RPMI7951 (cell line): ENCODE results near the gene GAL3ST2. TPM values are rescaled to one million over a fixed set of nuclear protein-coding genes. Genes with fewer than 3 reads are reported as not detected.
"Not testable (repeated sequence)": the region's sequence is repeated elsewhere in the genome, so short reads cannot be mapped to it uniquely, and the experiment has no call there.

Source experiments
- DNase-seq: peaks from one replicate; pipeline ENCODE4 v3.0.0-alpha.2; 2012; ENCODE audit warnings: low read depth
- total RNA-seq: library from RNA; depleted of rRNA; stranded (reverse); fragments of >200 nt; shearing (Covaris generic); gene quantifications from 2 replicates; pipeline ENCODE4 v1.2.3, GENCODE V29; 2014

Gene GAL3ST2
- total RNA-seq, 1 experiment from 2014 or later: not detected

GRCh38 chr2:241768850-241769249 lies 7.8 kb upstream of the GAL3ST2 start:
- no peak for DNase-seq

DNA sequence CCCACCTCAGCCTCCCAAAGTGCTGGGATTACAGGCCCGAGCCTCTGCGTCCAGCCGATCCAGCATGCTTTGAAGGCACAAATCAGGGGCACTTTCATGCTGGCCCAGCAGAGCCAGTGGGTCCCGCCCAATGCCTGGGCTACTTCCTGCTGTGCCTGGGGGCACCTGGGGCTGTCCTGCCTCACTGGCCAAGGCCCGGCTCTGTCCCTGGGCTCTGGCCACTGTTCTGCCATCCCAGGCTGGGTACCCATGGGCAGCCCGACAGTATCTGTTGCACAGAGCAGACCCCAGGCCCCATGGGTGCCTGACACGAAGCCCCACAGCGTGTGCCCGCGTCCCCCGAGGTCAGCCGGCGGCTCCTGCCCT lies 6.8 kb upstream of the GAL3ST2 start:
- DNase-seq: no peak

GRCh38 chr2:241770185-241770935 lies 6.3 kb upstream of the GAL3ST2 start:
- no peak for DNase-seq

GRCh38 chr2:241770936-241771285 lies 5.7 kb upstream of the GAL3ST2 start:
- DNase-seq: no peak

DNA sequence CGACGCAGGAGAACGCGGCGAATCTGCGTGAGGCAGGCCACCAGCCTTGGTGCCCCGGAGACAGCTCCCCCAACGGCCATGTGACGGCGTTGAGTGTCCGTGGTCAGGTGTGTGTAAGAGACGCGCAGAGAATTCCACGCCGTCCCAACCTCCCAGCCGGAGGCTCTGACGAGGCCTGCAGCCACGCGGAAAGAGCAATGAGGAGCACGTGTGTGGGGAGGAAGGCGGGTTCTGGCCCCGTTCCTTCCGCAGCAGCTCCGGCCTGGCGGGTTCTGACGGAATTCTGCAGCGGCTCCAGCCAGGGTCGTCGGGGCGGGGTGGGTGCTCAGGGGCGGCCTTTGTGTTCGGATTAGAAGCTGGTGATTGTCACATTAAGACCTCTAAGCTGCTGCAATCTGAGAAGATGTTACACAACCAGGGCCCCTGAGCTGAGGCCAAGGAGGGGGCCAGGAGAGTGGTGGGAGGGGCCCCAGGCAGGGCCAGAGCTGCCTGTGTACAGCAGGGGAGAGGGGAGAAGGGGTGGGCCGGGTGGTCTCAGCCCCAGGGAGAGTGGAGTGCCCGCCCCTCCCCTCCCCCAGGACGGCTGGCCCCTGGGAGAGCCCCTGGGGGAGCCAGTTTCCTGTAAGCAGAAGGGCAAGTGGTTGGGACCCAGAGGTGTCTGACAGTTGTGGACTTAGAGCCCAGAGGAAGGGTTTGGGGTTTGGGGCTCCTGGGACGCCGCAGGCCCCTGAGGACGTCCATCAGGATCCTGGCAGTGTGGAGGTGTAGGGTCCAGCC lies 5.1 kb upstream of the GAL3ST2 start:
- no peak for DNase-seq

GRCh38 chr2:241772063-241772499 lies 4.5 kb upstream of the GAL3ST2 start:
- DNase-seq: no peak

DNA sequence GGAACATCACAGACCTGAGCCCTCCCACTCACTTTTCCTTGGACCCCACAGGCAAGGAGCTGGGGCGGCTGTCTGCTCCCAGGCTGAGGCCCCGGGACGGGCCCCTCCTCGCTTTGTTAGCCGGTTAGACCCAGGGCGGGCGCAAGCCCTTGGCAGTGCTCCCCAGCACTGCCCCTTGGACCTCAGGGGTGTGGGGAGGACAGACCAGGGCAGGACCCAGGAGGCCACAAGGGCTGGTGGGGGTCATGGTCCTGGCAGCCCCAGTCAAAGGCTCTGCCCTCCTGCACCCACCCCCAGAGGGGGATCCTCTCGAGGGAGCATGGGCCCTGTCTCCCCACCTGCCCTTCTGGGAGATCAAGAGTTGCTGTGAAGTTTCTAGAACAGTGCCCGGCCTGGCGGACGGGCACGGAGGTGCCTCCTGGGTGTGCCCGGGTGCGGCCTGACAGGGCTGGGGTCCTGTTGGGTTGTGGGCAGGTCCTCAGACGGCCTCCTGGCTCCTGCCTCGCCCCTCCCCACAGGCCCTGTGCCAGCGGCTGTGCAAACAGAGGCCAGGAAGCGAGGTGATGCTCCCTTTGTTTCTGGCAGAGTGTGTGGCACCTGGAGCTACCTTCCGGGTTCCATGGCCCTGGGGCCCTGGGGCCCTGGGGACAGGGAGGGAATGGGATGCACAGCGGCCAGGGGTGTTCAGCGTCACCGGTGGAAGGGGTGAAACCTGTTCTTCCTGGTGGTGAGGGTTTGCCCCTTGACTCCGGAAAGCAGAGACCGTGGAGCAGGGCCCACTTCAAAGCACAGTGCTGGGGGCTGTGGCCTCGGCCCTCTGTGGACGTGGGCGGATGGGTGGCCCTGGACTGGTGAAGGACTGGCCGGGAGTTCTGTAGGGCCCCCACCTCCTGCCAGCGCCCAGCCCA lies 2.9 kb upstream of the GAL3ST2 start:
- no peak for DNase-seq

DNA sequence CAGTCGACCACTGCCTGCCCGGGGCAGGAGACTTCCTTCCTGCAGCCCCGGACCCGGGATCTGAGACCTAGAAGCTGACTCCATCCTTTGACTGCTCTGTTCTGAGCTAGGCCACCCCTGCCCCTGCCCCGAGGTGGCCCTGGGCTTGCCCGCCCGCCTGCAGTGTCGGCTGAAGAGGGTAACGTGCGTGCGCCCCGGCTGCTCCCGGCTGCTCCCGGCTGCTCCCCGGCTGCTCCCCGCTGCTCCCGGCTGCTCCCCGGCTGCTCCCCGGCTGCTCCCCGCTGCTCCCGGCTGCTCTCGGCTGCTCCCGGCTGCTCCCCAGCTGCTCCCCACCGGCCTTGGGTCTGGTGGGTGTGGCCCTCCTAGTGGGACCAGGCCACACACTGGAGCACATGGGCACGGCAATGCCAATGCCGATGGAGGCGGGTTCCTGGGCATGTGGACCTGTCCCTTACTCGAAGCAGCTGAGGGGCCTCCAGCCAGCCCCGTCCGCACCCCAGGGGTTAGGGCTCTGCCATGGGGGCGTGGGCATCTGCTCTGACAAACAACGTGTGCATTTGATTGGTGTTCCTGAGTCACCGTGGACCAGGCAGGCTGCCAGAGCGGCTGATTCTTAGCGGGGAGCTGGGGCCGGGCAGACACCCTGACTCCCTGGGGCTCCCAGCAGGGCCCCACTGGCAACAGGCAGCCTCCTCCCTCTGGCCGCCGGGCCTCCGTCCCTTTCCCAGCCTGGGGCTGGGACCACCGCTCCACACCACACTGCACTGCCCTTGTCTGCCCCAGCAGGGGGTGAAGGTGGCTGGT lies 2.0 kb upstream of the GAL3ST2 start:
- DNase-seq: peak; percentile 80

- peak; percentile 15 for DNase-seq
Observed at GRCh38 chr2:241775223-241776177, 1.1 kb upstream of the GAL3ST2 start.

- no peak for DNase-seq
Observed at GRCh38 chr2:241777170-241777685, 606 bp downstream of the GAL3ST2 start.

DNA sequence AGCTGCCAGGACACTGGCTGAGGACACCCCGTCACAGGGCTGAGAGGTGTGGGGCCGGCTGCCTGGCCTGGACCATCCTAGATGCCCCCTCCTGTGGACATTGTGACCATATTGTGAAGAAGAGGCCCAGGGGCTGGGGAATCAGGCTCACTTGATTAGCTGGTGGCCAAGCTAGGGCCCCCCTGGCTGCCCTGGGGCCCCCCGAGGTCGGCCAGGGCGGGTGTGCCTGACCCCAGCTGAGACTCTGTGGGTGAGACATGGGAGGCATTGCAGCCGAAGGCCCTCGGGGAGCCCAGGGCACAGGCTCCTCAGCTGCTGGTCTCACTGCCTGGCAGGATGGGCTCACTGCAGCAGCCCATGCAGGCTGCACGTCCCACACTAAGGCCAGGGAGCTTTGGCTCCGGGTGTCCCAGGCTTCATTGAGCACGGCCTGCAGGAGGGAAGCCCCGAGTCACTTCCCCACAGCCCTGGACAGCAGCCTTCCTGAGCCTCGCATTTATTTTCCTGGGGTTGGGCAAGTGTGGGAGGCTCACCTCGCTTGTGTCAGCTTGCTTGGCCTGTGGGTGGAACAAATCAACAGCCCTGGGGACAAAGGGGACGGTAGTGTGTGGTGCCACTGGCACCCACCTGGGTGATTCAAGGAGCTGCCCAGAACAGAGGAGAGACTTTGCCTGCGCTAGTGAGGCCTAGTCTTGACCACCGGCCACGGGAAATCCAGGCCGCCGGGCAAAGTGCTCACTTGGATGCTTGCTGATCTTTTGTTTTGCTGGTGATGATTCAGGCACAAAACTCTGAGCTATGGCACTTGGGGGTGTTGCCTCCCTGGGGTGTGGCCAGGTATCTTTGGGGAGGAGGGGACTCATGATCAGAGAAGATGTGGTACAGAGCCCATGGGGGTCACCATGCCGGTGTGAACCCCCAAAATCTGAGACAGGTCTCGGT lies 1.3 kb downstream of the GAL3ST2 start:
- DNase-seq: no peak

DNA sequence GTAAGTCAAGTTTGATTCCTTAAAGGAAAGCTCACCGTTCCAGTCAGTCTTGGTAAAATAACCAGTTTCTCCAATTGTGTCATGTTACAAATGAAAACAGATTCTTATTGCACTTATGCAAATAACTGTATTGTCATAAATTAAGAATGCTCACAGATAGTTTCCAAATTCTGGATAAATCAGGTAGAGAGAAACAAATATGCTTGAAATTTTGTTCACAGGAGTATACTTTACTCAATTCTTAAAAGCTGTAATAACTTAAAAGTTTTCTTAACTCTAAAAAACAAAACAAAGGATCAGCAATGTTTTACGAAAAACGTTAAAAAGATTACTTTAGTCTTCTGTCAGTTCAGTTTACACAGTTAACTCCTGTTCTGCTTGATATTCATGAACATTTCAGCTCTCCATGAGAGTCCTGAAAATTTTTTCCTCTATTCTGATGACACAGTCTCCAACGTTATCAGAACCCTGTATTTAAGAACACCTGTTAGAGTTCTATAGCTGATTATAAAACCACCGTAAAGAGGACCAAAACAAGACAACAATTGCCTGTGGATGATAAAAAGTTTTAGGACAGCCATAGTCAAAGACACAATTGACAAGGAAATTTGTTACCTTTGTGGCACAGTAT lies 4.4 kb downstream of the GAL3ST2 start:
- no peak for DNase-seq

DNA sequence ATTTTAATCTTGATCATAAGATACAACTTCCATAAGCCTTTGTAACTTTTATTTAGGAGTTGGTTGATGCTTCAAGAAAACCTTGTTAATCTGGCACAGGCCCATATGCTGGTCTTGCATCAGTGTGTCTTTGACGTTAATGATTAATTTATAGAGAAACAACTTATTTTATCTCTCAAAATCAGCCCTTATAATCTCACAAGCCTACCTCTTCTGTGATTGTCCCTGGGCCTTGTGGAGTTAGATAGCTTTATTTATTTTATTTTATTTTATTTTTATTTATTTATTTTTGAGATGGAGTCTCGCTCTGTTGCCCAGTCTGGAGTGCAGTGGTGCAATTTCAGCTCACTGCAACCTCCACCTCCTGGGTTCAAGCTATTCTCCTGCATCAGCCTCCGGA lies 5.4 kb downstream of the GAL3ST2 start:
- not testable (repeated sequence) for DNase-seq

DNA sequence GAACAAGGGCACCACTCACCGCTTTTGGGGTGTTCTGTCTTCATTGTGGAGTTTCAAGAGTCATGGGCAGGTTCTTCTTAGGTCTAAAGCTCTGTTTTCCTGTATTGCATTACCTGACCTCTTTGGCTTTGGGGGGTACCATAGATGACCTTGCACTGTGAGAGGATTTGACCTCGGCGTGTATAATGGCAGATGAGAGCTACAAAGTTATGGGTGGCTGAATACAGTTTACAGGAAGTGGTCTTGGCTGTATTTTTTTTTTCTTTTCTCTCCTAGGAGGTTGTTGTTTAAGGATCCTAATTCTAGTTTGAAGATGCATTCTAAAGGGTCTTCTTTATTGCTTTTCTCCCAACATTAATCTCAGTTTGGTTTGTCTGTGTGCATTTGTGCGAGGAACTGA lies 11.5 kb downstream of the GAL3ST2 start:
- no peak for DNase-seq

DNA sequence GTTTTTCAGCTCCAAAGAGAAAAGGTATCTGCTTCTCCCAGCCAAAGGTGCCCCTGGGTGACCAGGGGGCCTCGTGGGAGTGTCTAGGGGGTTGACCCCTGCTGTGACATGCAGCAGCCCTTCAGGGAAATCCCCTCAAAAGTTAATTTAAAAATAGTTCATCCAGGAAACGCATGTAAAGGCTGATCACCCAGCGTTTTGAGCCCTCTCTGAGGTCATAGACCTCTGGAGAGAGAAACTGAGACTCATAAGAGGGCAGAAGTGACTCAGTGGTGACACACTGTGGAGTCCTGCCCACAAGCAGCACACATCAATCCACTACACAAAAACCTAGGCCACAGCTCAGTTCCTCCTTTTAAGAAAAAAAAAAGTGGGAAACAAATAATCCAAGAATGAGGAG lies 11.9 kb downstream of the GAL3ST2 start:
- peak; percentile 53 for DNase-seq

GRCh38 chr2:241791385-241791784 lies 14.8 kb downstream of the GAL3ST2 start:
- DNase-seq: peak; percentile 27

- no peak for DNase-seq
Observed at GRCh38 chr2:241793385-241793784, 16.8 kb downstream of the GAL3ST2 start.

DNA sequence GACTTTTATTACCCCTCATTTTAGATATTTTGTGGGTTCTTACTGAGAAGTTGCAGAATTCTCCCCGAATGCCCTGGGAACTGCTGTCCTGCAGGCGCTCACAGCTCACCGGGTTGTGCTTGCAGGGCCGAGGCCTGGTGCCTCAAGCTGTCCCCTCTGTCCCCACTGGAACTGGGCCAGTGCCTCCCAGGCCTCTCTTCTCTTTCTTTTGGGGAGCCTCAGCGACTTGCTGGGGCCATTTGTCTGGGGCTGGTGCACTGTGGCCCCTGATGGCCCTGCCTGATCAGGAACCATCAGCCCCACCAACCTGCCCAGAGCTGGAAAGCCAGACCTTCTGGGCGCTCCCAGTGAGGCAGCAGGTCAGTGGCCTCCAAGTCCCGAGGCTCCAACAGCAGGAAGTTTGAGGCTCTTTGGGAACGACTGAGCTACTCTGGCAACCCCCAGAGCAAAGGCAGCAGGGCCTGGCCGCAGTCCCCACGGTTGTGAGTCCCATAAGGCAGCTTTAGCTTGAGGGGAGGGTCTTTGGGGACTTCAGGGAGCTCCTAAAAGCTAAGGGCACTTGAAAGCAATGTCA lies 17.7 kb downstream of the GAL3ST2 start:
- DNase-seq: no peak
